ENCODE measurements around the gene RBMS3.
"Not testable (repeated sequence)": the region's sequence is repeated elsewhere in the genome, so short reads cannot be mapped to it uniquely, and the experiment has no call there.

RBMS3 gene

GRCh38 chr3:29618395-29619282 lies 337.8 kb downstream of the RBMS3 start:
- DNase-seq (ENCODE audit: low read depth), result no peak

- no peak for DNase-seq (ENCODE audit: low read depth)
Observed at GRCh38 chr3:29619676-29620075, 338.8 kb downstream of the RBMS3 start.

GRCh38 chr3:29627136-29628117 lies 346.6 kb downstream of the RBMS3 start:
- no peak for DNase-seq (ENCODE audit: low read depth)

GRCh38 chr3:29628795-29629194 lies 347.9 kb downstream of the RBMS3 start:
- DNase-seq (ENCODE audit: low read depth), result no peak

DNA sequence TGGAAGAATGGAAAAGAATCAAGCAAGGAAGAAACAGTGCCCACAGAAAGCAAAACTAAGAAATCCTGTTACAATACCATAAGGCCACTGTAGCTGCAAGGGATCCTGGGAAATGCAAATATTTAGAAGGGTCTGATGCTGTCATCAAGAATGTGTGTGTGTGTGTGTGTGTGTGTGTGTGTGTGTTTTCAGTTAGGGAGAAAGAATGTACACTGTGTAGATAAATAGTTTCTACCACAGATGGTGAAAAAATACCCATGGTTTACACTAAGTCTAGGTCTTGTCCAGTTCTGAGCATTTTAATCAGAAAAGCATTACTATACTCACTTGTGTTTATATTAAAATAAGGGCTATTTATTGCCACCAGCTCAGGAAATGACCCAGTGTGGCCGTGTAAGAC lies 355.0 kb downstream of the RBMS3 start:
- no peak for DNase-seq (ENCODE audit: low read depth)

GRCh38 chr3:29637068-29637467 lies 356.2 kb downstream of the RBMS3 start:
- no peak for DNase-seq (ENCODE audit: low read depth)

- no peak for DNase-seq (ENCODE audit: low read depth)
Observed at GRCh38 chr3:29639578-29640290, 358.9 kb downstream of the RBMS3 start.

GRCh38 chr3:29642393-29643033 lies 361.6 kb downstream of the RBMS3 start:
- DNase-seq (ENCODE audit: low read depth), result no peak

- DNase-seq (ENCODE audit: low read depth), result no peak
Observed at GRCh38 chr3:29643034-29643425, 362.2 kb downstream of the RBMS3 start.

DNA sequence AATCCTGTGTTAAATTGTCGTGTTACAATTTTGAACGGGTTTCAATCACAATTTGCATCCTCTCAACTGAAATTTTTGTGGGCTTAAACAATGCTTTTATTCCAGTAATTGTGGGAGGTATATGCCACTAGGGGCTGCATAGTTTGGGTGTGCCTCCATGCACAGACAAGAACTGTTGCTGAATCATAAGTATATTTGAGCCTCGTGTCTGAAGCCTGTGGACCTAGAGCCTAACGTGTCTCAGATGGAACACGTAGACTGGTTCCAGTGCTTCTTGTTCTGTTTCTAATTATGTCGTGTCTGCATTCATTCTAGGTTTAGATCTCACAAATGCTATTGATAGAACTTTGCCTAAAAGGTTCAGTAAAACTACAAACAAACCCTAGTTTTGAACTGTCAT lies 363.4 kb downstream of the RBMS3 start:
- DNase-seq (ENCODE audit: low read depth), result peak; percentile 22

- no peak for DNase-seq (ENCODE audit: low read depth)
Observed at GRCh38 chr3:29644956-29645636, 364.2 kb downstream of the RBMS3 start.

DNA sequence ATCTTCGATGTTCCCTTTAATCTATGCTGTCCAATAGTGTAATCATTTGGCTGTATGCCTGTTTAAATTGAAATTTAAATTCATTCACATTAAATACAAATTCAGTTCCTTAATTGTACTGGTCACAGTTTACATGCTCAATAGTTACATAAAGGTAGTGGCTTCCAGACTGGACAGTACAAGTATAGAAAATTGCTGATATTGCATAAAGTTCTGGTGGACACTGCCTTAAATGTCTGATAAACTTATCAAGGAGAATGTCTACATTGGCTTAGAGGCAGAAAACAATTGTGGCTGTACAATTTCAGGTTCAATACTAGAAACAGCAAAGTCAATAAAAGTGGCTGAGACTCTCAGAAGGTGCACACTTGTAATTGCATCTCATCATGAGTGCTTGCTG lies 365.2 kb downstream of the RBMS3 start:
- no peak for DNase-seq (ENCODE audit: low read depth)

DNA sequence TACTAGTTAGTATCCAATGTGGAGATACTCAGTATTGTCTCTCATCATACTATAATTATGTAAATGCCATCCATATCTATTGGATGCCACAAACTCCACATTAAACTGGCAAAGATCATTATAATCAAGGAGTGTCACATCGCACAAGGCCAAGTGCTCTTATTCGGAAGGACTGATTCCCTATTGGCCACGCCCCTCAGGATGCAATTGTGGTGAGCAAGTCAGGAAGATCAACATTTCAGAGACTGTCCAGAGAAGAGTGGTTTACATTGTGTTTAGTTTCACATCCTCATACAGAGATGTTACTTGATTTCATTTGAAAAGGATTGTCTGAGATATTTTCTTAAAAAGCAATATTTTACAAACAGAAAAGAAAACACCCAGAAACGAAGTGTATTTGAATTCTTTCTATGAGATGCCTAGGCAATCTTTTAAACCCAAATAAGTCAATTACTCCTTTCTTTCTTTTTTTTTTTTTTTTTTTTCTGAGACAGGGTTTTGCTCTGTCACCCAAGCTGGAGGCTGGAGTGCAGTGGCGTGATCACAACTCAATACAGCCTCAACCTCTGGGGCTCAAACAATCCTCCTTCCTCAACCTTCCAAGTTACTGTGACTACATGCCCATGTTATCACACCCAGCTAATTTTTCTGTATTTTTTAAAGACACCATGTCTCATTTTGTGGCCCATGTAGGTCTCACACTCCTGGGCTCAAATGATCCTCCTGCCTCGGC lies 369.1 kb downstream of the RBMS3 start:
- DNase-seq (ENCODE audit: low read depth), result no peak

DNA sequence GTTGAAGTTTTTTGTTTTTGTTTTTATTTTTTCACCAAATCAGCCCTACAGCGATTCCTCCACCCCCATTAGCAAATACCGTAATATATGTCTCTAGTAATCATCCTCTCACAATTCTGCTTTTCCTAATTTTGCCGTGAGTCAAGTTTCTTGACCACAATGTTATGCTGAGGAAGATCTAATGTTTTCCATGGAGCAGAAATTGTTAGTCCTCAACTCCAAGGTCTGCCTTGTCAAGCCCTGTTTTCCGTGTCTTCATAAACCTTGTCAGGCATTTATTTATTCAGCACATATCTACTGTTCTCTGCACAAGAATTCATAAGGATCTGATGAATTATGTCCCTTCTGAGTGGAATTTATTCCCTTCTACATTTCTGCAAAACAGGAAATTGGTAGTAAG lies 372.8 kb downstream of the RBMS3 start:
- no peak for DNase-seq (ENCODE audit: low read depth)

DNA sequence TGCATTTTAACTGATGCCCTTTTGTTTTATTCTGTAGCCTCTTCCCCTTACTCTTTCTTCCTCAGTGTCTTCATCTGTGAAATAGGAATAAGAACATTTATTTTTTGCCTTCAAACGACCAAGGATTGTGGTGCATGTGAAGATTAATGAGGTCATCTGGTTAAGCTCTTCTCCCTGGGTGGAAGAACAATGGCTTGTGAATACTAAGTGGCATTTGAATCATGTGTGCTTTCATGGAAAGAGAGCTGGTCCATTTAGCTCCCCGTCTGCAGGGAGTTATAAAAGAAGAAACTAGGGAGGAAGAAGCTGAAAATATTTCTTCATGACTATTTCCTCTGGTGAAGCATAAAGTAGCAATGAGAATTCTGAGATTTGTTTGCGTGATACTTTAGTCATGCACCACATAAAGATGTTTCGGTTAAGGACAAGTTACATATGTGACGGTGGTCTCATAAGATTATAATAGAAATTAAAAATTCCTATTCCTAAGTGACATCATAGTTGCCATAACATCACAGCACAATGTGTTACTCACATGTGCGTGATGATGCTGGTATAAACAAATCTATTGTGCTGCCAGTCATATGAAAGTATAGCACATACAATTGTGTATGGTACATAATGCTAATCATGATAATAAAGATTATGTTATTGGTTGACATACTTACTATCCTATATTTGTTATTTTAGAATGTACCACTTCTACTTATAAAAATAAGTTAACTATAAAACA lies 374.3 kb downstream of the RBMS3 start:
- no peak for DNase-seq (ENCODE audit: low read depth)

DNA sequence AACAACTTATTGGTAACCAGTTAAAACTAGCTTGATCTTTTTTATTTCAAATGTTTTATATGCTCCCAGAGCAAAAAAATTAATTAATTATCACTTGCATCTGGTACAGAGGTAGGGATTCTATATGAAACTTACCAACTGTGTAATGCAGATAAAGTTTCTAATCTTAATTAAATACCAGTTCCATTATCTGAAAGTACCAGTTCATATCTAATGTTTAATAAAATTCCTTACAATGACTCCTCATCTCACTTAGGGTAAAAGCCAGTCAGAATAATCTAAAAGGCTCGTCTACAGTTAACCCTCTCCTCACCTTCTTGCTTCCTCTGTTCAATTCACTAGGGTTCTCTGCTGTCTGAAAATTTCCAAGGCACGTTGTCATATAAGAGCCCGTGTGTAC lies 384.8 kb downstream of the RBMS3 start:
- no peak for DNase-seq (ENCODE audit: low read depth)

DNA sequence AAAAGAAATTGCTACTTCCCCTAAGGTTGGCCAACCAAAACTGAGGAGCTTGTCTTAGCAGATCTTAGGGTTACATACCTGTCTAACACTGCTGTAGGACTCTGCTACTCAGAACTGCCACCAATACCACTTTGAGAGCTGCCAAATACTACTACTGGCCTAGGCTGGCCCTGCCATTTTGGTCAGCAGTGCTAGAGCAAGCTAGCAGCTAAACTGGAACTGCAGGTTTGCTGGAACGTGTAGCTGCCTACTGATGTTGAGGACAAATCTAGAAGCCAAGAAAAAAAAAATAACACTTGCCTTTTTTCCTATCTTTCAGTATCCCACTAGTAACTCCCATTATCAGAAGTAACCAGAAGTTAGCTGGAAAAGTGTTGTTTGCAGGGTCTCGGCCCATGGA lies 387.4 kb downstream of the RBMS3 start:
- no peak for DNase-seq (ENCODE audit: low read depth)

DNA sequence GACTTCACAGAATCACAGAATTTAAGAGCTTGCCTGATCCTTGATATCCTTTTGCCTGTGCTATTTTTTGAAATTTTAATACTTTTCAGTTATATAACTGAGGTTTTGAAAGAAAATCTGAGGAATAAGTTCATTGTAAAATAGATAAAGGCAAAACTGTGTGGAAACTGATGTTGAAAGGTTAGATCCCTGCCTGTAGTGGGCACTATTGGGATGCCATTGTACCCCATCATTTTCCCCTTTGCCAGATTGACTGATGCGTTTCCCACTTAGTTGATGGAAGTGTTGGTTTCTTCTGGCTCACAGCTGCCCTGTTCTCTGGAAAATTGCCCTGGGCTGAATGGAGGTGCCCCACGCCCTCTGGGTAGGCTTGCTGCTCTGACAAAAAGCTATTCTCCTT lies 387.9 kb downstream of the RBMS3 start:
- DNase-seq (ENCODE audit: low read depth), result no peak

DNA sequence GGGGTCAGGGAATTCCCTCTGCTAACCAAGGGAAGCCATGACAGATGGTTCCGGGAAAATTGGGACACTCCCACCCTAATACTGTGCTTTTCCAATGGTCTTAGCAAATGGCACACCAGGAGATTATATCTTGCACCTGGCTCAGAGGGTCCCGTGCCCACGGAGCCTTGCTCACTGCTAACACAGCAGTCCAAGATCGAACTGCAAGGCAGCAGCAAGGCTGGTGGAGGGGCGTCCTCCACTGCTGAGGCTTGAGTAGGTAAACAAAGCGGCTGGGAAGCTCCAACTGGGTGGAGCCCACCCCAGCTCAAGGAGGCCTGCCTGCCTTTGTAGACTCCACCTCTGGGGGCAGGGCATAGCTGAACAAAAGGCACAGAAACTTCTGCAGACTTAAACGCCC lies 389.6 kb downstream of the RBMS3 start:
- DNase-seq (ENCODE audit: low read depth), result not testable (repeated sequence)

DNA sequence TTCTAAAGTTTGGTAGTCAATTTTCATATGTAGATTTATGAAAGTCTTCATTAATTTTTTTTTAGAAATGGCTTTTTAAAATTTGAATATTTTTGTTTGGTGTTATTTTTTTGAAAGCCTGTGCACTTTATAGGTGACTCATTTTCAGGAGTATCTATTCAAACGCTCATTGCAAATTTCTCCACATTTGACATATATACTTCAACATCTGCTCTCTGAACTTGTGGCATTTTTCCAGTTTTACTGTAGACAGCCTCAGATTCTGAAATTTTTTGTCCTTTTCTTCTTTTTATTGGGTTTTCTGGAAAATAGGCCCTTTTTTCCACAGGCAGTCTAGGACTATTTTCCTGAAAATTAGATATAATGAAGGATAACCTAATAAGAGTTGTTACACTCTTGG lies 396.6 kb downstream of the RBMS3 start:
- DNase-seq (ENCODE audit: low read depth), result no peak
